GM21825 (cell line): Measurements from ENCODE around the gene SORBS1.

Experiments used
- ATAC-seq: cut with Tn5 transposase; IDR thresholded peaks from one replicate; pipeline ENCODE4 v1.9.1; 2021; ENCODE audit warnings: mild to moderate bottlenecking, moderate library complexity; ENCODE audit not compliant: unreplicated experiment

SORBS1 gene

GRCh38 chr10:95279042-95279820 lies 281.9 kb downstream of the SORBS1 start:
- no peak for ATAC-seq

- ATAC-seq = no peak
These were observed 282.8 kb downstream of the SORBS1 start for GRCh38 chr10:95278061-95278988.

GRCh38 chr10:95277614-95278013 lies 283.6 kb downstream of the SORBS1 start:
- ATAC-seq = no peak

DNA sequence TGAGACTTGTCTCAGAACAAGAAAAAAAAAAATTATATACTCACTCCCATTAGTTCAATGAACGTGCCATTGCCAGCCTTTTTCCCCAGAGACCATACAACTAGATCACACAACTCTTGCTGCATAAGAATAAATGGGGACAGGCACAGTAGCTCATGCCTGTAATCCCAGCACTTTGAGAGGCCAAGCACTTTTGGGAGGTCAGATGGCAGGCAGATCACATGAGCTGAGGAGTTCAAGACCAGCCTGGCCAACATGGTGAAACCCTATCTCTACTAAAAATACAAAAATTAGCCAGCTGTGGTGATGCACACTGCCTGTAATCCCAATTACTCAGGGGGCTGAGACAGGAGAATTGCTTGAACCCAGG lies 284.0 kb downstream of the SORBS1 start:
- no peak for ATAC-seq

GRCh38 chr10:95276367-95277200 lies 284.6 kb downstream of the SORBS1 start:
- no peak for ATAC-seq

- no peak for ATAC-seq
These were observed 285.3 kb downstream of the SORBS1 start for GRCh38 chr10:95275726-95276366.

DNA sequence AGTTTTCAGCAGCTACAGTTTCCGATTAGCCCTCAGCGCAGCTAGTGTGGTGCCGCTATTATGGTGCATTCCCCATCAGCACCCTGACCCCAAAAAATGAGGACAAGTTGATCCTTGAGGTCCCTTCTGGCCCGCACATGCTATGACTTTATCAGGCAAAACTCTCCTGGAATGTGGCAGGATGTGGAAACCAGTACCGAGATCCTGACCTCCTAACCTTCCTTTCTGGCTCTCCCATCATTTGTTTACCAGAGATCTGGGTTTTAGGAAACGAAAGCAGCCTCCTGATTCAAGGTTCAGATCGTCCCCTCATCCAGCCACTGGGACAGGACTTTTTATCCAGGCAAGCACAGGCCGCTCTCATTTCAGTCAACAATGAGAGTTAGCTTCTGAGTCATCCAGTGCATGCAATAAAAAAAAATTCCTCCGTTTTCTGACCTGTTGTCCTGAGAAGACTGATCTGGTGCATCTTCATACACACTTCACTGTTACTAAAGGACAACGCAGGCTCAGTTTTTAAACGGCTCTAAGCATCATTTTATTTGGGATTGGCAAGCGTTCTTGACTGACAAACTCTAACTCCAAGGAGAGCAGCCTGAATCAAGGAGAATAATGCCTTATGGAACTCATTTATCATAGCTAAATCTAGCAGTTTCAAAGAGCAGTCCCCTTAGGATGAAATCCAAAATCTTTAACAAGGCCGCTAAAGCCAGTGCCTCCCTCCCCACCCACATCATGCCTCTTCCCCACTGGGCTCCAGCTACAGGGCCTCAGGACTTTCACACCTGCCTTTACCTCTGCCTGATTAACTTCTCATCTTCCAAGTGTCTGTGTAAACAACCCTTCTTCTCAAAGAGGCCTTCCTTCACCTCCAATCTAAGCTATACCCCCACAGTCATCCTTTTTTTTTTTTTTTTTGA lies 287.5 kb downstream of the SORBS1 start:
- ATAC-seq = no peak

- ATAC-seq = no peak
These were observed 292.7 kb downstream of the SORBS1 start for GRCh38 chr10:95268438-95268837.

GRCh38 chr10:95267251-95267650 lies 293.9 kb downstream of the SORBS1 start:
- no peak for ATAC-seq

DNA sequence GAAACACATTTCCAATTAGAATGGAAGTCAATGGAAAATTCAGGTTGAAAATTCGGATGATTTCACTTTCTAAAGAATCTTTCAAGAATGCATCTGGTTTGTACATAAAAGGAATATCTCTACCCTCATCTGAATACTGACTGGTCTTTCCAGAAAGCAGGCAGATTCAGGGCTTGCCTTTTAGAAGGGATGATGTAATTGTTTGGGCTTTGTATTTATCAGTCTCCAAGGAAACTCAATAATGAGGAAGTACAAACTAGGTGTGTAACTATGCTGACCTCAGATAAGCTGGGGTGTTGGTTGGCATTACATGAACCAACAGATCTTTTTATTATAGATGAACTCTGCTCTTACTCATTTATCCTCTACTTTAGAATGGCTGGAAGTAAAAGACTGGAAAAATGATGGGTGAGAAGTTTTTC lies 294.5 kb downstream of the SORBS1 start:
- ATAC-seq = peak; percentile 67

- no peak for ATAC-seq
These were observed 295.6 kb downstream of the SORBS1 start for GRCh38 chr10:95265572-95265971.

DNA sequence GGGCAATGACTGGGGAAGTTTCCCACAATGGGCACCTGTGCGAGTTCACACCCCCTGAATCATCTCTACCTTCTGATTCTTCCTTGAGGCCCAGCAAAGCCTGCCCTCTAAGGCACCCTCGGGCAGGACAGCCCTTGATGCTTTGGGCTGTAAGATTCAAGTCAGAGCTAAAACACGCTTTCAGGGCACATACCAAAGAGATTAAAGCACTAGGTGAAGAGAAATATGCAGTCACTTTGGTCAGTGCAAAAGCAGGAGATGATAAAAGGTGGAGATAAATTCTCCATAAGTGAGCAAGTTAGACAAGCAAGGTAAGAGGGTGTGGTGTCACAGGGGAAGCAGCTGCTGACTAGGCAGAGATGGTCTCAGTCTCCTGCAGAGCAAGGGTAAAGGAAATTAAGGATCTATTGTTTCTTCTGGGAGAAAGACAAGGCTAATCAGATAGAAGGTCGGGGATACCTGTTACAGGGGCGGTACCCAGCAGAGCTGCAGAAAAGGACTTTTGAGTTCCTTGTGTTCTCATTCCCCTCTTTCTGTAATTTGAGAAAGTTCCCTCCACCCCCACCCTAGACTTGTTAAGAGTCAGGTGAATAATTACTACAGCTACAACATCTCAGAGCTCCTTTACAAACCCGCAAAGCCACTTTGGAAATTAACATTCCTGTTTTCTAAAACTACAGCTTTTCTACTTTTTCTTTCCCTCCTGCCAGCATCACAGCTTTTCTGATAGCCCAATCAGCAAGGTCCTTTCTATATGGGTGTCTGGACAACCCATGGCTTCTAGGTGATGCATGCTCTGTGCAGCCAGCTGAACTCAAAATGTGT lies 296.7 kb downstream of the SORBS1 start:
- no peak for ATAC-seq

DNA sequence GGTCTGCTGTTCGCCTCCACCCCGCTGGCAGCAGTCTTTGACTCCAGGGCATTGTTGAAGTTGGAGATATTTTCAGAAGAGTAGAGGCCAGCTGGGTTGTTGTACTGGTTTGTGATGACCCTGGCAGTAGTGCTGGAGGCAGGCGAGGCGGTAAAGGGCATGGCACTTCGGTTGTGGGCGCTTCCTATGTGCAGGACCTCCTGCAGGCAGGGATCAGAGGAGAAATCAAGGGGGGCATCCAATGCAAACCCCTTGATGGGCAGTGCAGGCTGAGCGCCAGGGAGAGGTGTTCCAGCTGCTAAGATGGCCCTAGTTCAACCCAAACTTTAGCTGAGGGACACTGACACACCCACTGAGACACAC lies 297.3 kb downstream of the SORBS1 start:
- no peak for ATAC-seq

- no peak for ATAC-seq
These were observed 298.2 kb downstream of the SORBS1 start for GRCh38 chr10:95262763-95263518.

- no peak for ATAC-seq
These were observed 299.2 kb downstream of the SORBS1 start for GRCh38 chr10:95261926-95262325.
